GM19035 (cell line): ENCODE measurements around the gene THSD7B.

Experiments
- ATAC-seq: cut with Tn5 transposase; IDR thresholded peaks from one replicate; pipeline ENCODE4 v1.9.1; 2021; ENCODE audit not compliant: unreplicated experiment

The THSD7B gene

GRCh38 chr2:137339051-137339450, 573.7 kb downstream of the THSD7B start:
- no peak for ATAC-seq

GRCh38 chr2:137345994-137346393, 580.6 kb downstream of the THSD7B start:
- ATAC-seq, result no peak

- ATAC-seq, result no peak
Observed at GRCh38 chr2:137348301-137348700, 583.0 kb downstream of the THSD7B start.

GRCh38 chr2:137357634-137358033, 592.3 kb downstream of the THSD7B start:
- ATAC-seq, result no peak

- ATAC-seq, result no peak
Observed at GRCh38 chr2:137367361-137367760, 602.0 kb downstream of the THSD7B start.

- no peak for ATAC-seq
Observed at GRCh38 chr2:137369106-137369505, 603.8 kb downstream of the THSD7B start.

GRCh38 chr2:137379186-137379585, 613.8 kb downstream of the THSD7B start:
- ATAC-seq, result no peak

GRCh38 chr2:137380610-137381009, 615.3 kb downstream of the THSD7B start:
- no peak for ATAC-seq

- ATAC-seq, result no peak
Observed at GRCh38 chr2:137381731-137382130, 616.4 kb downstream of the THSD7B start.

GRCh38 chr2:137383391-137383790, 618.0 kb downstream of the THSD7B start:
- ATAC-seq, result no peak

- ATAC-seq, result no peak
Observed at GRCh38 chr2:137387044-137387443, 621.7 kb downstream of the THSD7B start.

GRCh38 chr2:137405496-137405895, 640.2 kb downstream of the THSD7B start:
- ATAC-seq, result no peak

- no peak for ATAC-seq
Observed at GRCh38 chr2:137411585-137411984, 646.2 kb downstream of the THSD7B start.

- no peak for ATAC-seq
Observed at GRCh38 chr2:137420744-137421143, 655.4 kb downstream of the THSD7B start.

- no peak for ATAC-seq
Observed at GRCh38 chr2:137435162-137435561, 669.8 kb downstream of the THSD7B start.

- no peak for ATAC-seq
Observed at GRCh38 chr2:137437386-137437785, 672.0 kb downstream of the THSD7B start.

GRCh38 chr2:137444970-137445369, 679.6 kb downstream of the THSD7B start:
- no peak for ATAC-seq

GRCh38 chr2:137449454-137449853, 684.1 kb downstream of the THSD7B start:
- ATAC-seq, result no peak

GRCh38 chr2:137454886-137455285, 689.5 kb downstream of the THSD7B start:
- no peak for ATAC-seq

- ATAC-seq, result peak; percentile 90
Observed at GRCh38 chr2:137467246-137467862, 702.0 kb downstream of the THSD7B start.

- ATAC-seq, result no peak
Observed at GRCh38 chr2:137493261-137493660, 727.9 kb downstream of the THSD7B start.

- no peak for ATAC-seq
Observed at GRCh38 chr2:137500599-137500998, 735.3 kb downstream of the THSD7B start.

GRCh38 chr2:137507237-137507636, 741.9 kb downstream of the THSD7B start:
- no peak for ATAC-seq
